H9 (cell line): Measurements from ENCODE around the gene DHRS4L2. TPM values are rescaled to one million over a fixed set of nuclear protein-coding genes. Genes with fewer than 3 reads are reported as not detected.
"Not testable (repeated sequence)": the region's sequence is repeated elsewhere in the genome, so short reads cannot be mapped to it uniquely, and the experiment has no call there.

Experiments used
- DNase-seq: peaks from one replicate; pipeline ENCODE4 v3.0.0-alpha.2; 2017
- H2AFZ ChIP-seq: one replicate; pipeline ENCODE4 v1.6.1; 2013; ENCODE audit warnings: mild to moderate bottlenecking, low read length, control low read depth, moderate library complexity
- H2AK5ac ChIP-seq: 2 replicates; pipeline ENCODE4 v1.6.1; 2013; ENCODE audit warnings: low read length, control low read depth, mixed read lengths; ENCODE audit not compliant: insufficient read length
- H2BK120ac ChIP-seq: one replicate; pipeline ENCODE4 v1.6.1; 2013; ENCODE audit warnings: low read depth, mild to moderate bottlenecking, low read length, control low read depth, inconsistent platforms; ENCODE audit not compliant: poor library complexity, severe bottlenecking
- H2BK12ac ChIP-seq: 2 replicates; pipeline ENCODE4 v1.6.1; 2013; ENCODE audit warnings: low read length, control low read depth, mixed read lengths, low read depth; ENCODE audit not compliant: insufficient read length
- H2BK15ac ChIP-seq: 2 replicates; pipeline ENCODE4 v1.6.1; 2013; ENCODE audit warnings: low read depth, low read length, control low read depth
- H2BK20ac ChIP-seq: one replicate; pipeline ENCODE4 v1.6.1; 2013; ENCODE audit warnings: low read depth, mild to moderate bottlenecking, low read length, control low read depth, inconsistent platforms; ENCODE audit not compliant: poor library complexity, severe bottlenecking
- H2BK5ac ChIP-seq: 2 replicates; pipeline ENCODE4 v1.6.1; 2013; ENCODE audit warnings: low read length, control low read depth, mixed read lengths; ENCODE audit not compliant: insufficient read length
- H3K14ac ChIP-seq: 2 replicates; pipeline ENCODE4 v1.6.1; 2013; ENCODE audit warnings: low read length, control low read depth; ENCODE audit not compliant: insufficient read depth
- H3K18ac ChIP-seq: 2 replicates; pipeline ENCODE4 v1.6.1; 2013; ENCODE audit warnings: low read depth, mild to moderate bottlenecking, mixed read lengths, low read length, control low read depth; ENCODE audit not compliant: insufficient read length
- H3K23ac ChIP-seq: 2 replicates; pipeline ENCODE4 v1.6.1; 2013; ENCODE audit warnings: low read length, control low read depth, mixed read lengths, low read depth; ENCODE audit not compliant: insufficient read length
- H3K23me2 ChIP-seq: 2 replicates; pipeline ENCODE4 v1.6.1; 2013; ENCODE audit warnings: low read depth, mild to moderate bottlenecking, mixed read lengths, low read length, control low read depth; ENCODE audit not compliant: insufficient read length, poor library complexity, severe bottlenecking
- H3K27ac ChIP-seq: 2 replicates; pipeline ENCODE4 v1.5.1; 2013; ENCODE audit warnings: low read length, control low read depth, mixed read lengths, low read depth; ENCODE audit not compliant: insufficient read length
- H3K27me3 ChIP-seq: 2 replicates; pipeline ENCODE4 v1.6.1; 2013; ENCODE audit warnings: low read length, control low read depth, inconsistent platforms; ENCODE audit not compliant: insufficient read depth
- H3K4ac ChIP-seq: 2 replicates; pipeline ENCODE4 v1.6.1; 2013; ENCODE audit warnings: low read depth, mild to moderate bottlenecking, control low read depth, inconsistent platforms, low read length, moderate library complexity
- H3K4me1 ChIP-seq: 2 replicates; pipeline ENCODE4 v1.6.1; 2013; ENCODE audit warnings: low read length, control low read depth, inconsistent platforms; ENCODE audit not compliant: insufficient read depth
- H3K4me2 ChIP-seq: 2 replicates; pipeline ENCODE4 v1.6.1; 2013; ENCODE audit warnings: low read length, control low read depth, mixed read lengths; ENCODE audit not compliant: insufficient read length, insufficient read depth
- H3K56ac ChIP-seq: 2 replicates; pipeline ENCODE4 v1.6.1; 2013; ENCODE audit warnings: low read depth, mild to moderate bottlenecking, mixed read lengths, low read length, control low read depth; ENCODE audit not compliant: insufficient read length
- H3K79me1 ChIP-seq: 2 replicates; pipeline ENCODE4 v1.6.1; 2013; ENCODE audit warnings: low read depth, mild to moderate bottlenecking, moderate library complexity, low read length, control low read depth, inconsistent platforms; ENCODE audit not compliant: insufficient read depth, poor library complexity, severe bottlenecking
- H3K79me2 ChIP-seq: 2 replicates; pipeline ENCODE4 v1.6.1; 2013; ENCODE audit warnings: low read length, control low read depth, inconsistent platforms; ENCODE audit not compliant: insufficient read depth
- H3K9ac ChIP-seq: 2 replicates; pipeline ENCODE4 v1.6.1; 2013; ENCODE audit warnings: low read length, control low read depth, mixed read lengths; ENCODE audit not compliant: insufficient read length; ENCODE audit errors: extremely low read depth
- H3K9me3 ChIP-seq: one replicate; pipeline ENCODE4 v1.6.1; 2013; ENCODE audit warnings: low read depth, low read length, inconsistent platforms; ENCODE audit not compliant: control insufficient read depth
- H3T11ph ChIP-seq: one replicate; pipeline ENCODE4 v1.6.1; 2013; ENCODE audit warnings: mild to moderate bottlenecking, low read length, control low read depth, inconsistent platforms
- H4K20me1 ChIP-seq: one replicate; pipeline ENCODE4 v1.6.1; 2013; ENCODE audit not compliant: control insufficient read depth, insufficient read length, insufficient read depth
- H4K5ac ChIP-seq: 2 replicates; pipeline ENCODE4 v1.6.1; 2013; ENCODE audit warnings: low read depth, mild to moderate bottlenecking, mixed read lengths, low read length, control low read depth; ENCODE audit not compliant: insufficient read length
- H4K8ac ChIP-seq: replicated peaks from 2 replicates; pipeline ENCODE4 v1.6.1; 2013; ENCODE audit warnings: low read length, control low read depth, mixed read lengths, low read depth; ENCODE audit not compliant: insufficient read length
- H4K91ac ChIP-seq: 2 replicates; pipeline ENCODE4 v1.6.1; 2013; ENCODE audit warnings: low read depth, mild to moderate bottlenecking, moderate library complexity, mixed read lengths, low read length, control low read depth; ENCODE audit not compliant: insufficient read length
- H3K27ac Mint-ChIP-seq, 3 experiments: 2 replicates in 2 of 3; 3 replicates in 1 of 3; pipeline ENCODE4 v1.8.0; 2020 to 2021; ENCODE audit warnings: mixed read lengths in 3 of 3, mild to moderate bottlenecking in 1 of 3, moderate library complexity in 1 of 3
- H3K27me3 Mint-ChIP-seq: 2 replicates; pipeline ENCODE4 v1.8.0; 2021; ENCODE audit warnings: low read depth, mild to moderate bottlenecking, moderate library complexity, mixed read lengths
- H3K36me3 Mint-ChIP-seq, 3 experiments: 2 replicates in 2 of 3; 3 replicates in 1 of 3; pipeline ENCODE4 v1.8.0; 2020 to 2021; ENCODE audit warnings: low read depth in 3 of 3, mixed read lengths in 3 of 3; ENCODE audit not compliant: insufficient read depth in 1 of 3
- H3K4me1 Mint-ChIP-seq, 2 experiments: 2 replicates each; pipeline ENCODE4 v1.8.0; 2020; ENCODE audit warnings: mixed read lengths in 2 of 2
- H3K4me3 Mint-ChIP-seq, 2 experiments: 2 replicates in 1 of 2; 3 replicates in 1 of 2; pipeline ENCODE4 v1.8.0; 2020 to 2021; ENCODE audit warnings: mild to moderate bottlenecking in 2 of 2, mixed read lengths in 2 of 2, moderate library complexity in 1 of 2
- H3K9me3 Mint-ChIP-seq, 2 experiments: 2 replicates in 1 of 2; 3 replicates in 1 of 2; pipeline ENCODE4 v1.8.0; 2020; ENCODE audit warnings: mild to moderate bottlenecking in 2 of 2, mixed read lengths in 2 of 2, moderate library complexity in 1 of 2
- WGBS: extraction: QIAGEN DNeasy Blood & Tissue Kit; methylation state at CpG from one replicate; pipeline ENCODE4 v1.1.7; 2013; ENCODE audit warnings: missing lambda C conversion rate, low lambda C conversion rate, mixed read lengths; ENCODE audit not compliant: insufficient read length; ENCODE audit errors: extremely low coverage; 5-methylcytosine and 5-hydroxymethylcytosine counted together
- total RNA-seq: library from RNA; stranded (reverse); gene quantifications from 2 replicates; pipeline ENCODE4 v1.2.1, GENCODE V29; 2021

Gene DHRS4L2
- total RNA-seq, 1 experiment from 2014 or later: 10.2 TPM

- H3K23ac ChIP-seq, H4K91ac ChIP-seq, H4K20me1 ChIP-seq, H3K79me1 ChIP-seq, H2BK20ac ChIP-seq, H3K4me1 Mint-ChIP-seq, H2BK120ac ChIP-seq, H3K4ac ChIP-seq, H2AK5ac ChIP-seq, H3K9me3 ChIP-seq, H3T11ph ChIP-seq, H3K4me3 Mint-ChIP-seq, H3K23me2 ChIP-seq, H2BK5ac ChIP-seq, H2BK12ac ChIP-seq, H3K79me2 ChIP-seq, H3K56ac ChIP-seq, H2BK15ac ChIP-seq, H3K4me1 ChIP-seq, H3K9ac ChIP-seq, H2AFZ ChIP-seq, H3K18ac ChIP-seq, H3K27ac ChIP-seq, H4K5ac ChIP-seq, H3K36me3 Mint-ChIP-seq, H3K27ac Mint-ChIP-seq, H3K14ac ChIP-seq, H3K27me3 ChIP-seq, H3K4me2 ChIP-seq, DNase-seq, H4K8ac ChIP-seq: not testable (repeated sequence)
- peaks cover 33% of the 10 kb centered on the region for H3K27me3 Mint-ChIP-seq
- peaks cover 13 to 25% of the 10 kb centered on the region in 2 experiments; a peak in 4 of 5 replicates for H3K9me3 Mint-ChIP-seq
Observed at GRCh38 chr14:24018978-24019377, 30.2 kb downstream of the DHRS4L2 start.

GRCh38 chr14:24019944-24020343 is 31.2 kb downstream of the DHRS4L2 start:
- H4K5ac ChIP-seq, DNase-seq, H3K4me3 Mint-ChIP-seq, H3K9me3 ChIP-seq, H3T11ph ChIP-seq, H3K4me1 Mint-ChIP-seq, H4K91ac ChIP-seq, H3K4ac ChIP-seq, H3K56ac ChIP-seq, H3K27me3 ChIP-seq, H2BK120ac ChIP-seq, H3K27ac ChIP-seq, H3K23me2 ChIP-seq, H3K9ac ChIP-seq, H2BK12ac ChIP-seq, H3K4me1 ChIP-seq, H3K18ac ChIP-seq, H3K14ac ChIP-seq, H2BK5ac ChIP-seq, H2AFZ ChIP-seq, H3K79me2 ChIP-seq, H3K23ac ChIP-seq, H3K36me3 Mint-ChIP-seq, H3K79me1 ChIP-seq, H2AK5ac ChIP-seq, H3K4me2 ChIP-seq, H3K27ac Mint-ChIP-seq, H4K20me1 ChIP-seq, H2BK15ac ChIP-seq, H4K8ac ChIP-seq, H2BK20ac ChIP-seq: not testable (repeated sequence)
- Mint-ChIP-seq H3K9me3 (peaks cover 13 to 22% of the 10 kb centered on the region in 2 experiments; a peak in 4 of 5 replicates), H3K27me3 (peaks cover 41% of the 10 kb centered on the region)
- no CpG with 5 or more reads among the region's 2 CpGs for WGBS
